Karpas-422 (cell line): ENCODE data around the gene TMEM35B. TPM values are rescaled to one million over a fixed set of nuclear protein-coding genes. Genes with fewer than 3 reads are reported as not detected.
"Not testable (repeated sequence)": the region's sequence is repeated elsewhere in the genome, so short reads cannot be mapped to it uniquely, and the experiment has no call there.

ENCODE experiments used
- DNase-seq: peaks from one replicate; pipeline ENCODE4 v3.0.0-alpha.2; 2015
- H2AFZ ChIP-seq: fragments of 200-600 bp; sonication (generic); 2 replicates; pipeline ENCODE4 v1.6.1; 2014; ENCODE audit warnings: antibody characterized with exemption, low read length, mixed read lengths
- H3K27ac ChIP-seq: fragments of 200-600 bp; sonication (generic); 2 replicates; pipeline ENCODE4 v1.5.1; 2014; ENCODE audit warnings: mild to moderate bottlenecking, low read length, moderate library complexity
- H3K27me3 ChIP-seq: fragments of 200-600 bp; sonication (generic); 2 replicates; pipeline ENCODE4 v1.6.1; 2014; ENCODE audit warnings: low read length, mixed read lengths
- H3K36me3 ChIP-seq: fragments of 200-600 bp; sonication (generic); 2 replicates; pipeline ENCODE4 v1.6.1; 2014; ENCODE audit warnings: low read length, mixed read lengths; ENCODE audit not compliant: insufficient read depth
- H3K4me1 ChIP-seq: fragments of 200-600 bp; sonication (generic); 2 replicates; pipeline ENCODE4 v1.6.1; 2014; ENCODE audit warnings: mild to moderate bottlenecking, low read length, mixed read lengths
- H3K4me2 ChIP-seq: fragments of 200-600 bp; sonication (generic); 2 replicates; pipeline ENCODE4 v1.6.1; 2014; ENCODE audit warnings: low read length, low read depth, mild to moderate bottlenecking; ENCODE audit not compliant: poor library complexity, severe bottlenecking
- H3K4me3 ChIP-seq: fragments of 200-600 bp; sonication (generic); 2 replicates; pipeline ENCODE4 v1.5.1; 2014; ENCODE audit warnings: mild to moderate bottlenecking, antibody characterized with exemption, low read length, mixed read lengths
- H3K79me2 ChIP-seq: fragments of 200-600 bp; sonication (generic); 2 replicates; pipeline ENCODE4 v1.6.1; 2014; ENCODE audit warnings: mild to moderate bottlenecking, low read length, mixed read lengths
- H3K9ac ChIP-seq: fragments of 200-600 bp; sonication (generic); 2 replicates; pipeline ENCODE4 v1.6.0; 2014; ENCODE audit warnings: low read length
- H3K9me2 ChIP-seq: fragments of 200-600 bp; sonication (generic), shearing (Covaris generic); replicated peaks from 2 replicates; pipeline ENCODE4 v1.6.0; 2014; ENCODE audit warnings: mild to moderate bottlenecking, low read length, moderate library complexity; ENCODE audit not compliant: insufficient read depth
- H3K9me3 ChIP-seq: fragments of 300-700, 200-600 bp; sonication (generic); 2 replicates; pipeline ENCODE4 v1.6.1; 2014; ENCODE audit warnings: low read length, mixed read lengths
- H4K20me1 ChIP-seq: fragments of 200-600 bp; sonication (generic); 2 replicates; pipeline ENCODE4 v1.6.1; 2014; ENCODE audit warnings: mild to moderate bottlenecking, antibody characterized with exemption, low read length, low read depth; ENCODE audit not compliant: insufficient read depth
- total RNA-seq: library from RNA; depleted of rRNA; stranded (reverse); fragments of >200 nt; shearing (Covaris generic); gene quantifications from 2 replicates; pipeline ENCODE4 v1.2.3, GENCODE V29; 2014; ENCODE audit warnings: low replicate concordance

TMEM35B gene
- total RNA-seq, 1 experiment from 2014 or later = 66.5 TPM

- no peaks in the 10 kb centered on the region for H3K27me3 ChIP-seq
- H3K4me2 ChIP-seq = no peak overlapping the region
- H3K4me1 ChIP-seq = peaks cover 29% of the 10 kb centered on the region
- no peaks in the 10 kb centered on the region for H3K36me3 ChIP-seq
- H3K9me2 ChIP-seq = no peaks in the 10 kb centered on the region
- H3K4me3 ChIP-seq = no peak overlapping the region
- H3K79me2 ChIP-seq = no peaks in the 10 kb centered on the region
- no peak overlapping the region for H3K9ac ChIP-seq
- H3K9me3 ChIP-seq = no peaks in the 10 kb centered on the region
- H4K20me1 ChIP-seq = no peaks in the 10 kb centered on the region
- no peak overlapping the region for H2AFZ ChIP-seq
- no peak overlapping the region for H3K27ac ChIP-seq
- DNase-seq = no peak
Observed at GRCh38 chr1:34975338-34975737, 9.8 kb downstream of the TMEM35B start.

GRCh38 chr1:34974626-34975025, 10.5 kb downstream of the TMEM35B start:
- H2AFZ ChIP-seq = no peak overlapping the region
- no peaks in the 10 kb centered on the region for H3K36me3 ChIP-seq
- H4K20me1 ChIP-seq = no peaks in the 10 kb centered on the region
- H3K4me3 ChIP-seq = no peak overlapping the region
- no peak overlapping the region for H3K27ac ChIP-seq
- H3K79me2 ChIP-seq = no peaks in the 10 kb centered on the region
- no peaks in the 10 kb centered on the region for H3K27me3 ChIP-seq
- no peak for DNase-seq
- no peak overlapping the region for H3K9ac ChIP-seq
- H3K4me1 ChIP-seq = peaks cover 27% of the 10 kb centered on the region
- H3K4me2 ChIP-seq = no peak overlapping the region
- H3K9me2 ChIP-seq = no peaks in the 10 kb centered on the region
- no peaks in the 10 kb centered on the region for H3K9me3 ChIP-seq

GRCh38 chr1:34973326-34973725, 11.8 kb downstream of the TMEM35B start:
- Histone ChIP-seq H3K9me3 (no peaks in the 10 kb centered on the region), H3K79me2 (no peaks in the 10 kb centered on the region), H3K4me2 (no peak overlapping the region), H3K9me2 (no peaks in the 10 kb centered on the region), H4K20me1 (no peaks in the 10 kb centered on the region), H2AFZ (no peak overlapping the region), H3K36me3 (no peaks in the 10 kb centered on the region), H3K4me1 (peaks cover 14% of the 10 kb centered on the region), H3K27ac (no peak overlapping the region), H3K27me3 (no peaks in the 10 kb centered on the region), H3K9ac (no peak overlapping the region), H3K4me3 (no peak overlapping the region)
- no peak for DNase-seq

GRCh38 chr1:34970829-34971228, 14.3 kb downstream of the TMEM35B start:
- Histone ChIP-seq H3K9me2 (no peaks in the 10 kb centered on the region), H3K79me2 (no peaks in the 10 kb centered on the region), H4K20me1 (no peaks in the 10 kb centered on the region), H3K4me3 (no peak overlapping the region), H3K4me2 (no peak overlapping the region), H2AFZ (no peak overlapping the region), H3K27me3 (no peaks in the 10 kb centered on the region), H3K9me3 (no peaks in the 10 kb centered on the region), H3K4me1 (peaks cover 8% of the 10 kb centered on the region), H3K36me3 (no peaks in the 10 kb centered on the region), H3K9ac (no peak overlapping the region), H3K27ac (no peak overlapping the region)
- DNase-seq = no peak

GRCh38 chr1:34970220-34970735, 14.9 kb downstream of the TMEM35B start:
- Histone ChIP-seq H2AFZ (no peak overlapping the region), H3K9me3 (no peaks in the 10 kb centered on the region), H3K79me2 (no peaks in the 10 kb centered on the region), H3K9ac (no peak overlapping the region), H3K4me2 (no peak overlapping the region), H3K4me1 (peaks cover 8% of the 10 kb centered on the region), H3K9me2 (no peaks in the 10 kb centered on the region), H3K4me3 (no peak overlapping the region), H3K36me3 (no peaks in the 10 kb centered on the region), H4K20me1 (no peaks in the 10 kb centered on the region), H3K27me3 (no peaks in the 10 kb centered on the region), H3K27ac (no peak overlapping the region)
- DNase-seq = peak; percentile 48

- not testable (repeated sequence) for H3K9me2 ChIP-seq, H3K9me3 ChIP-seq, H3K27ac ChIP-seq, H3K36me3 ChIP-seq, H4K20me1 ChIP-seq, H3K9ac ChIP-seq, H3K27me3 ChIP-seq, H3K79me2 ChIP-seq, H3K4me2 ChIP-seq, H3K4me3 ChIP-seq, H2AFZ ChIP-seq, H3K4me1 ChIP-seq, DNase-seq
Observed at GRCh38 chr1:34968297-34968696, 16.9 kb downstream of the TMEM35B start.

GRCh38 chr1:34967672-34968071, 17.5 kb downstream of the TMEM35B start:
- not testable (repeated sequence) for H3K79me2 ChIP-seq, H3K4me1 ChIP-seq, H3K36me3 ChIP-seq, H3K4me2 ChIP-seq, H3K9me2 ChIP-seq, H3K27me3 ChIP-seq, DNase-seq, H2AFZ ChIP-seq, H3K4me3 ChIP-seq, H3K9ac ChIP-seq, H4K20me1 ChIP-seq, H3K27ac ChIP-seq, H3K9me3 ChIP-seq

GRCh38 chr1:34965597-34965996, 19.6 kb downstream of the TMEM35B start:
- Histone ChIP-seq H3K27ac (no peak overlapping the region), H3K79me2 (no peaks in the 10 kb centered on the region), H3K9me3 (no peaks in the 10 kb centered on the region), H3K4me3 (no peak overlapping the region), H3K9me2 (no peaks in the 10 kb centered on the region), H2AFZ (no peak overlapping the region), H3K27me3 (no peaks in the 10 kb centered on the region), H3K4me1 (peaks cover 7% of the 10 kb centered on the region), H4K20me1 (no peaks in the 10 kb centered on the region), H3K4me2 (no peak overlapping the region), H3K9ac (no peak overlapping the region), H3K36me3 (no peaks in the 10 kb centered on the region)
- no peak for DNase-seq

GRCh38 chr1:34950428-34950827, 34.7 kb downstream of the TMEM35B start:
- H3K4me3 ChIP-seq = no peak overlapping the region
- DNase-seq = no peak
- H3K4me2 ChIP-seq = no peak overlapping the region
- H3K36me3 ChIP-seq = no peaks in the 10 kb centered on the region
- H3K9ac ChIP-seq = no peak overlapping the region
- no peak overlapping the region for H2AFZ ChIP-seq
- no peak overlapping the region for H3K27ac ChIP-seq
- no peaks in the 10 kb centered on the region for H3K9me3 ChIP-seq
- no peaks in the 10 kb centered on the region for H3K79me2 ChIP-seq
- no peaks in the 10 kb centered on the region for H4K20me1 ChIP-seq
- H3K27me3 ChIP-seq = no peaks in the 10 kb centered on the region
- no peaks in the 10 kb centered on the region for H3K9me2 ChIP-seq
- no peaks in the 10 kb centered on the region for H3K4me1 ChIP-seq
